K562 (cell line): ENCODE measurements around the gene RELA. TPM values are rescaled to one million over a fixed set of nuclear protein-coding genes. Genes with fewer than 3 reads are reported as not detected.
A peak's percentile ranks its signal among the peaks of the same experiment; 100 is the strongest.

Source experiments
- ATAC-seq: fragments of 200-7000 bp; cut with Tn5 transposase; 3 replicates; pipeline ENCODE4 v1.9.1; 2020; ENCODE audit warnings: moderate library complexity
- BruUV-seq: library from RNA; stranded (reverse); fragments of 400-500 nt; replicated peaks from 2 replicates; lab custom pipeline; 2021; lab: Mats Ljungman, UMichigan
- CTCF ChIA-PET: fragments of 300-600 bp; formaldehyde crosslinking; extraction: SDS; loops from one replicate; lab custom pipeline; 2021; ENCODE audit warnings: low intra/inter-chr PET ratio; lab: Yijun Ruan, JAX
- POLR2A ChIA-PET: fragments of 300-600, 350-650 bp; sonication (Branson Sonifier 250); formaldehyde crosslinking; extraction: SDS; loops from one replicate; lab custom pipeline; 2021; ENCODE audit warnings: antibody characterized with exemption, inconsistent platforms; lab: Yijun Ruan, JAX
- DNase-seq, 4 experiments: peaks; one replicate each; pipeline versions ENCODE4 v3.0.0 to v3.0.0-alpha.2; 2011 to 2018; ENCODE audit warnings: low spot score in 3 of 4, mixed read lengths in 3 of 4; ENCODE audit errors: extremely low read depth in 1 of 4
- FAIRE-seq: peaks from 2 replicates; lab custom pipeline; 2011; peaks lifted over from hg19 to GRCh38; lab: Jason Lieb, UNC
- H2AFZ ChIP-seq: 2 replicates; pipeline ENCODE4 v1.6.0; 2011; ENCODE audit warnings: low read depth, low read length, control low read depth, inconsistent platforms
- H3K27ac ChIP-seq: fragments of 200-600 bp; 3 replicates; pipeline ENCODE4 v1.8.0; 2011; ENCODE audit warnings: low read depth, mild to moderate bottlenecking, control low read depth, inconsistent platforms, low read length, moderate library complexity, mixed read lengths; ENCODE audit errors: extremely low read depth
- H3K27me3 ChIP-seq, 2 experiments: fragments of 300-600 bp in 1 of 2; 2 replicates in 1 of 2; 3 replicates in 1 of 2; pipeline versions ENCODE4 v1.6.0 to v1.8.0; 2011; ENCODE audit warnings: inconsistent platforms in 2 of 2, low read length in 2 of 2, mild to moderate bottlenecking in 1 of 2, mixed read lengths in 1 of 2, moderate library complexity in 1 of 2; ENCODE audit not compliant: control insufficient read depth in 2 of 2, insufficient read depth in 2 of 2
- H3K36me3 ChIP-seq: fragments of 300-600 bp; 3 replicates; pipeline ENCODE4 v1.8.0; 2011; ENCODE audit warnings: mild to moderate bottlenecking, low read length, inconsistent platforms; ENCODE audit not compliant: control insufficient read depth, insufficient read depth
- H3K4me1 ChIP-seq, 2 experiments: fragments of 200-600 bp in 1 of 2; replicated peaks in 1 of 2; 2 replicates in 1 of 2; 3 replicates in 1 of 2; pipeline versions ENCODE4 v1.5.1 to v1.8.0; 2011; ENCODE audit warnings: inconsistent platforms in 2 of 2, low read length in 2 of 2, mild to moderate bottlenecking in 1 of 2, mixed read lengths in 1 of 2, moderate library complexity in 1 of 2; ENCODE audit not compliant: control insufficient read depth in 2 of 2, insufficient read depth in 2 of 2
- H3K4me2 ChIP-seq: 2 replicates; pipeline ENCODE4 v1.6.1; 2011; ENCODE audit warnings: low read length, control low read depth, inconsistent platforms, mixed read lengths; ENCODE audit not compliant: insufficient read depth
- H3K4me3 ChIP-seq: fragments of 200-600 bp; sonication (generic), shearing (Covaris generic); 2 replicates; pipeline ENCODE4 v1.5.1; 2016; ENCODE audit warnings: control low read depth, inconsistent platforms
- H3K79me2 ChIP-seq: fragments of 200-600 bp; 3 replicates; pipeline ENCODE4 v1.8.0; 2011; ENCODE audit warnings: low read length, inconsistent platforms; ENCODE audit not compliant: control insufficient read depth, insufficient read depth
- H3K9ac ChIP-seq, 2 experiments: 2 replicates each; pipeline versions ENCODE4 v1.6.0 to v1.6.1; 2011; ENCODE audit warnings: low read depth in 2 of 2, low read length in 2 of 2, control low read depth in 1 of 2, inconsistent platforms in 1 of 2, mild to moderate bottlenecking in 1 of 2, mixed read lengths in 1 of 2; ENCODE audit not compliant: insufficient read depth in 1 of 2
- H3K9me1 ChIP-seq: one replicate; pipeline ENCODE4 v1.6.0; 2011; ENCODE audit warnings: inconsistent platforms, mild to moderate bottlenecking, low read length, moderate library complexity; ENCODE audit not compliant: control insufficient read depth, insufficient read depth
- H3K9me3 ChIP-seq: replicated peaks from 2 replicates; pipeline ENCODE4 v1.5.1; 2011; ENCODE audit warnings: low read depth, low read length, inconsistent platforms; ENCODE audit not compliant: control insufficient read depth, insufficient read depth
- H4K20me1 ChIP-seq: replicated peaks from 2 replicates; pipeline ENCODE4 v1.6.1; 2011; ENCODE audit warnings: low read length, inconsistent platforms, mixed read lengths; ENCODE audit not compliant: control insufficient read depth, insufficient read depth
- CBX1 ChIP-seq: sonication (generic); IDR thresholded peaks from 2 replicates; pipeline ENCODE4 v1.6.1; 2016; ENCODE audit warnings: antibody characterized with exemption, low read depth, mild to moderate bottlenecking
- PHF20 ChIP-seq: fragments of 450-650 bp; IDR thresholded peaks from 2 replicates; pipeline ENCODE4 v1.6.1; 2018; ENCODE audit not compliant: partially characterized antibody
- POLR2G ChIP-seq: fragments of 200-400 bp; formaldehyde crosslinking; IDR thresholded peaks from 2 replicates; pipeline ENCODE4 v1.6.1; 2017; ENCODE audit warnings: low read depth, mild to moderate bottlenecking, antibody characterized with exemption, low read length, moderate library complexity
- SIN3B ChIP-seq: fragments of 450-650 bp; IDR thresholded peaks from 2 replicates; pipeline ENCODE4 v1.6.1; 2017; ENCODE audit warnings: low read depth, mild to moderate bottlenecking, moderate library complexity
- TFAP4 ChIP-seq: sonication (generic); formaldehyde crosslinking; IDR thresholded peaks from 2 replicates; pipeline ENCODE4 v1.8.0; 2022; ENCODE audit warnings: missing genetic modification reagents, mild to moderate bottlenecking, moderate library complexity, borderline replicate concordance
- WGBS: fragments of 100-300 bp; shearing (Covaris generic); methylation state at CpG from one replicate; pipeline ENCODE4 v1.1.6; 2016; ENCODE audit warnings: low coverage, mixed read lengths; ENCODE audit not compliant: insufficient coverage; ENCODE audit errors: missing lambda C conversion rate; 5-methylcytosine and 5-hydroxymethylcytosine counted together
- in situ Hi-C: fragments of 300-500 bp; cut with MboI; formaldehyde crosslinking; loops from 4 replicates; pipeline ENCODE4 v1.15.0; 2018; ENCODE audit warnings: inconsistent platforms, mixed read lengths
- intact Hi-C: fragments of 100-400 bp; cut with micrococcal nuclease; formaldehyde crosslinking; loops from 2 replicates; pipeline ENCODE4 v1.14.2; 2022
- polyA plus RNA-seq, 8 experiments: library from polyadenylated mRNA; depleted of rRNA in 4 of 8; stranded (reverse) in 5 of 8; unstranded in 3 of 8; fragments of >200 nt; fragmentation: Nextera tagmentation in 2 of 8; fragmentation: Illumina TruSeq in 1 of 8; extraction: Ambion mirVana in 2 of 8; extraction: Trizol in 1 of 8; gene quantifications; 2 replicates each; pipeline versions ENCODE4 v1.2.1 to v1.2.3, GENCODE V29; 2011 to 2014; ENCODE audit warnings: inconsistent platforms in 1 of 8, missing spikeins in 1 of 8
- total RNA-seq, 7 experiments: library from RNA; depleted of rRNA in 6 of 7; stranded (reverse); fragments of >200 nt in 6 of 7; fragmentation: Illumina TruSeq in 2 of 7; extraction: Trizol in 2 of 7; gene quantifications; 2 replicates each; pipeline versions ENCODE4 v1.2.1 to v1.2.3, GENCODE V29; 2011 to 2021; ENCODE audit warnings: low replicate concordance in 1 of 7

RELA gene
- total and polyA plus RNA-seq, 9 of the 15 experiments (the other 6 are each of a cell fraction or from before 2014, with no cell fraction given) = 6.0 to 67.4 (median 20.6) TPM

GRCh38 chr11:65617136-65617850, 45.4 kb downstream of the RELA start:
- TSS peak; percentile 49 for BruUV-seq
- Histone ChIP-seq H3K4me1 (peaks cover 17 to 63% of the 10 kb centered on the region in 2 experiments), H4K20me1 (no peaks in the 10 kb centered on the region; the same call in 1 of the 2 replicates), H3K79me2 (peaks cover 52% of the 10 kb centered on the region), H3K9ac (peak overlapping the region; percentile 85 to 97; a peak in 3 of 4 replicates), H3K4me2 (peak overlapping the region; percentile 90), H3K9me3 (no peaks in the 10 kb centered on the region), H2AFZ (no peak overlapping the region), H3K36me3 (peaks cover 60% of the 10 kb centered on the region; the same call in 2 of the 3 replicates), H3K27ac (no peak overlapping the region; the same call in 2 of the 3 replicates), H3K9me1 (no peaks in the 10 kb centered on the region), H3K27me3 (no peaks in the 10 kb centered on the region), H3K4me3 (peak overlapping the region; percentile 94)
- TF ChIP-seq TFAP4 (no peak), PHF20 (no peak), CBX1 (no peak), POLR2G (peak; percentile 16; the same call in 1 of the 2 replicates), SIN3B (no peak)
- ATAC-seq (no peak), FAIRE-seq (no peak), DNase-seq (no peak)
- intact Hi-C loops = no loop called here
- in situ Hi-C loops = no loop called here
- ChIA-PET POLR2A (interaction anchor here (0.6 to 1.0 kb wide), 3 partner anchors 10 to 381 kb away, joined by 3 to 5 read pairs (median 3); no protein-coding TSS in a partner anchor), CTCF (no interaction called here)
- 91% methylated on average over 17 of the region's 17 CpGs for whole genome bisulfite sequencing
